HG03039 (cell line): Measurements from ENCODE around the gene TCIRG1.
"Not testable (repeated sequence)": the region's sequence is repeated elsewhere in the genome, so short reads cannot be mapped to it uniquely, and the experiment has no call there.

Source experiments
- ATAC-seq: cut with Tn5 transposase; IDR thresholded peaks from one replicate; pipeline ENCODE4 v1.9.1; 2021; ENCODE audit warnings: mild to moderate bottlenecking, moderate library complexity; ENCODE audit not compliant: unreplicated experiment

TCIRG1 gene, protein sequence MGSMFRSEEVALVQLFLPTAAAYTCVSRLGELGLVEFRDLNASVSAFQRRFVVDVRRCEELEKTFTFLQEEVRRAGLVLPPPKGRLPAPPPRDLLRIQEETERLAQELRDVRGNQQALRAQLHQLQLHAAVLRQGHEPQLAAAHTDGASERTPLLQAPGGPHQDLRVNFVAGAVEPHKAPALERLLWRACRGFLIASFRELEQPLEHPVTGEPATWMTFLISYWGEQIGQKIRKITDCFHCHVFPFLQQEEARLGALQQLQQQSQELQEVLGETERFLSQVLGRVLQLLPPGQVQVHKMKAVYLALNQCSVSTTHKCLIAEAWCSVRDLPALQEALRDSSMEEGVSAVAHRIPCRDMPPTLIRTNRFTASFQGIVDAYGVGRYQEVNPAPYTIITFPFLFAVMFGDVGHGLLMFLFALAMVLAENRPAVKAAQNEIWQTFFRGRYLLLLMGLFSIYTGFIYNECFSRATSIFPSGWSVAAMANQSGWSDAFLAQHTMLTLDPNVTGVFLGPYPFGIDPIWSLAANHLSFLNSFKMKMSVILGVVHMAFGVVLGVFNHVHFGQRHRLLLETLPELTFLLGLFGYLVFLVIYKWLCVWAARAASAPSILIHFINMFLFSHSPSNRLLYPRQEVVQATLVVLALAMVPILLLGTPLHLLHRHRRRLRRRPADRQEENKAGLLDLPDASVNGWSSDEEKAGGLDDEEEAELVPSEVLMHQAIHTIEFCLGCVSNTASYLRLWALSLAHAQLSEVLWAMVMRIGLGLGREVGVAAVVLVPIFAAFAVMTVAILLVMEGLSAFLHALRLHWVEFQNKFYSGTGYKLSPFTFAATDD

DNA sequence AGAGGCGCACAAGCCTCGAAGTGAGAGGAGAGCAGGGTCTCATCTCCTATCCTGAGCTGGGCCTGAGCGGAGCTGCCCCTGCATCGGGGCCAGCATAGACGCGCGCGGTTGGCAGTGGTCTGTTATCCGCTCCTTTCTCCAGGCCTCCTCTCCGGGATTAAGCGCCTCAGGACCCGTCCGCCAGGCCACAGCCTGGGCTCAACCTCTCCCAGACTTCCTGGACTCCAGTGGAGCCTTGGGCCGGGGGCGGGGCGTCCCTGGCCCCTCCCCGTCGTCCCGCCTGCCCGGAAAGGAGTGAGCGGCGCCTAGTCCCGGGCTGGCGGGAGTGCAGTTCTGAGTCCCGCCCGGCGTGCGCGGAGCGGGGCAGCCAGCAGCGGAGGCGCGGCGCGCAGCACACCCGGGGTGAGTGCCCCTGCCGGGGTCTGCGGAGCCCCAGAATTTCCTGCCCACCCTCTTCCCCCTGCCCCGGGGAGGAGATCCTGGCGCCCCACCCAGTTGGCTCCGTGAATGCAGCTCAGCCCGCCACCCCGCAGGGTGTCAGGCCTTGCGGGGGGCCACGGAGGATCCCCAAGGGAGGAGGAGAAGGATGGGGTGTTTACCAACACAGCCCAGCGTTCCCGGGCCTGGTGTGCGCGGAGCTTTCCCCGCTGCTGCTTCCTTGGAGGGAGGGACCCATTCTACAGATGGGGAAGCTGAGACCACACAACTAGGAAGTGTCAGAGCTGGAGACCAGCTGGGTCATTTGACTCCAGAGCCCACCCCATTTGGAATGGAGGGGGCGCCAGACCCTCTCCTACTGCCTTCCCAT, at the start of gene TCIRG1:
TCIRG1 (plus strand) TSS at position 308 of the 808 bp plus-strand sequence. CDS start 2,247 bp downstream, outside the sequence.
- ATAC-seq, result peak; percentile 39

DNA sequence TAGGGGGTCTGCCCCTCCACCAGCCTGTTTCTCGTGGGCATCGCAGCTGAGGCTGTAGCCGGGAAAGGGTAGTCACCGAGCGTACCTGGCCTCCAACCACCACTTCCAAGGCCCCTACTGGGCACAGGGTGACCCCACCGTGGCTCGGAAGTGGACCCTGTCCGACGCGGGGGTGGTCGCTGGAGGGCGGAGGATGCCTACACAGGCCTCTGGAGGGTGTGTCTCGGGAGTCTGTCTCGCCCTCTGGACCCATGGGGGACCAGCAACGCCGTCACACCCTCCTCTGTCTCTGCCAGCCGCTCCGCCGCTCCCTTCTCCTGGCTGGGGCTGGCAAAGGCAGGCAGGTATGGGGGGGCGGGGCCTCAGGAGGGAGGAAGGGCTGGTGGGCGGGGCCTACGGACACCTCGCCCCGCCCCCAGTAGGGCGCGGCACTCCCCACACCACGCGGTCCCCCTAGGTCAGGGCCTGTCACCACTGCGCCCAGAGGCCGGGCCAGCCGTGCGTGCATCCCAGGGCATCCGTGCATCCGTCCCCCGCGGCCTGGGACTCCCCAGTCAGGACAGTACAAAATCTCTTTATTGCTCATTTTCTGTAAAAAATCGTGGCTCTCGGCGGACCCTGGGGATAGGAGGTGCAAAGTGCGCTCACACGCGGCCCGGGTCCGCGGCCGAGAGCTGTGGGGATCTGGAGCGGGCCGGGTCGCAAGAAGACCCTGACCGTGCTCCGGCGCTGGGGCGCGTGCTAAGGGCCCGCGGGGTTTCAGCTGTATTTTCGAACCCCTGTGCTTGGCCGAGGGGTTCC, 48.1 kb upstream of the TCIRG1 start:
- not testable (repeated sequence) for ATAC-seq

DNA sequence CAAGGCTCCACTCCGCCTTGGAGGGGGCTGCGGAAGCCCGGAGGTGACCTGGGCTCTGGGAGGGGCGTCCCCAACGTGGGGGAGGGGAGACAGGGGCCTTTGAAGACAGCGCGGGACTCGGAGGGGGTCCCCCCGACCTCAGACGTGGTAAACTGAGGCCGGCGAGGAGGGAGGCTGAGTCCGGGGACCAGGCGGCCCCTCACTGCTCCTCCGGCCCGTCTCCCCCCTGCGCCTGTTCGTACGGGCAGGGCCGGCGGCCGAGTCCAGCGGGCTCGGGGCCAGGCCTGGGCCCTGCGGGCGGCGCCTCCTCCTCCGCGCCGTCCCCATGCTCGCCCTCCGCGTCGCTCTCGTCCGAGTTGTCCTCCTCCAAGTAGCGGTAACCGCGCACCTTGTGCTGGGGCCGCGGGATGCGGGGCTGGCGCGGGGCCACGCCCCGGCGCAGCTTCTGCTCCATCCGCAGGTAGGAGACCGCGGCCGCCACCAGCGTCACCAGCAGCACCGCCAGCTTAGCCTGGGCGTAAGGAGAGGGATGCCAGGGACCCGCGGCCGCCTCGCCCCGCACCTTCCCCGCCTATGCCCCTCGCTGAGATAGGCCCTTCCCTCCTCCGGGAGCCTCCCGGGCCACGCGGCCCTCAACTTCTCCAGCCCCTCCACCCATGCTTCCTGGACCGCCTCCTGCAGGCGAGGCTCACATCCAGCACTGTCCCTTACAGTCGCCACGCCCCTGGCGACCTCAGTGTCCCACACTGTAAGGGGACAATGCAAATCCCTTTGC, 47.3 kb upstream of the TCIRG1 start:
- ATAC-seq, result not testable (repeated sequence)

DNA sequence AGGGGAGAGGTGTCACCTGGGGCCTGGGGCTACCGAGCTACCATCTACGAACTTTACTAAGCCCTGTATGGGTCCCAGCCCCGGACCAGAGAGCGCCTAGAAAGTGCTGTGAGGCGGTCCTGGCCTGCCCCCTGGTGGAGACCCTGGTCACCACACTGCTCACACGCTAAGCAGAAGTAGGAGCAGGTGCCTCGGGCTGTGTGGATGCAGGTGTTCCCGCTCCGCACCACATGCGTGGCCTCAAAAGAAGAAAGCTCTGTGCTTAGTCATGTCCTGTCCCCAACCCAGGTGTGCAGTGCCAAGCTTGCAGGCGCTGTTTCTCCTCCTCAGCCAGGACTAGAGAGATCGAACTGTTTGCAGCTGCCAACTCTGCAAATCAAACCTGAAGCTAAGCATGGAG, 45.0 kb upstream of the TCIRG1 start:
- ATAC-seq, result not testable (repeated sequence)

DNA sequence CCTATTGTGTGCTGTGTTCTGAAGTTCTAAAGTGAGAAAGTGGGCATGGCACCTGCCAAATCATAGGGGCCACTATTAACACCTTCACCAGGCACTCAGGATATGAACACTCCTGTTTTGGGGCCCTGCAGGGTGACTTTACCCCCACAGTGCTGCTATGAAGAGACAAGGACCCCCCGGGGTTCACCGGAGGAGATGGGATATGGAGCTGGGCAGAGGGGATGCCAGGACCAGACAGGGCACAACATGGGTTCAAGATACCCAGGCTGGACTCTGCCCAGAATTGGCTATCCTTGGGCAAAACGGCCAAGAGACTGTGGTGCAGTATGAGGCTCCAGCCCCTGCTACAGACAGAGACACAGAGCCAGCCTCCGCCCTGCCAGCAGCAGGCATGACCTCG, 44.4 kb upstream of the TCIRG1 start:
- ATAC-seq, result not testable (repeated sequence)

DNA sequence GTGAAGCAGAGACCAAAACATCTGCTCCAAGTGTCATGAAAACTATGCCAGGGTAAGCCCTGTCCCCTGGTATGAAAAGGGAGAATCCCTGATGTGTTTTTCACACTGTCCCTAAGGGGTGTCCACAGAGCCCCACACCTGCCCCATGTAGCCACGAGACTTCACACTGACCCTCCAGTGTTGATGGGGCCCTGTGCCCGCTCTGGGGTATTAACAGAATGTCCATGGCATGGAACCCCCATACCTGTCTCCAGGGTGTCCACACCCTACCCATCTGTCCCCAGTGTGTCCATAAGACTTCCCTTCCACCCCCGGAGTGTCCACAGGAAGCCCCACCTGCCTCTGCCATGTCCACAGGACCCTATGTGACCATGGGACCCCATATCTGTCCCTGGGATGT, 43.7 kb upstream of the TCIRG1 start:
- not testable (repeated sequence) for ATAC-seq

DNA sequence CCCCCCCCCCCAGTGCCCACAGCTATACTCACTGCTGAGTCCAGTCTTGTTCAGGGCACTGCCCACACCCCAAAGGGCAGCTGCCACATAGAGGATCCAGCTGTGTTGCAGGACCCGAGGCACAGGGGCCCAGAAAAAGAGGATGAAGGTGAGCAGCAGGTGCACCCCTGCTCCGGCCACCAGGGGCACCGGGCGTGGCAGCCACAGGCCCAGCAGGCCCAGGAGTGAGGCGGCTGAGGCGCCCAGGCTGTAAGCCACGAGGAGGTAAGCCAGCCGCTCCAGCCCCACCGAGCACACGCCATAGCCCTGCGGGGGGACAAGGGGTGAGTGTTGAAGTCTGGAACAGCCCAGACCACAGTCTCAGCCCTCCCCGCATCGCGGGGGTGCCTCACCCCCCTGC, 43.2 kb upstream of the TCIRG1 start:
- not testable (repeated sequence) for ATAC-seq

DNA sequence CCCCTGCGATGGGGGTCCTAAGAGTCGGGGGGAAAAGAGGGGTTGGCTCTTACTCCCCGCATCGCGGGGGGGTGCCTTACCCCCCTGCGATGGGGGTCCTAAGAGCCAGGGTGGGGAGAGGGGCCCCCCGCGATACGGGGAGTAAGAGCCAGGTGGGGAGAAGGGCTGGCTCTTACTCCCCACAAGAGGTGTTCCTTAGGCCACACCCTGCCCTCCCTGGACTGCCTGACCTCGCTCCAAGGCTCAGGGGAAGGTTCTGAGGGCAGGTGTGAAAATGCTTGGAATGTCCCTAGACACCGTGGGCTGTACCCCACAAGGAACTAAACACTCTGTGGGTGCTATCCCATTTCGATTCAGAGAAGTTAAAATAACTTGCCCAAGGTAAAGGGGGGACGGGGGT, 42.8 kb upstream of the TCIRG1 start:
- no peak for ATAC-seq

DNA sequence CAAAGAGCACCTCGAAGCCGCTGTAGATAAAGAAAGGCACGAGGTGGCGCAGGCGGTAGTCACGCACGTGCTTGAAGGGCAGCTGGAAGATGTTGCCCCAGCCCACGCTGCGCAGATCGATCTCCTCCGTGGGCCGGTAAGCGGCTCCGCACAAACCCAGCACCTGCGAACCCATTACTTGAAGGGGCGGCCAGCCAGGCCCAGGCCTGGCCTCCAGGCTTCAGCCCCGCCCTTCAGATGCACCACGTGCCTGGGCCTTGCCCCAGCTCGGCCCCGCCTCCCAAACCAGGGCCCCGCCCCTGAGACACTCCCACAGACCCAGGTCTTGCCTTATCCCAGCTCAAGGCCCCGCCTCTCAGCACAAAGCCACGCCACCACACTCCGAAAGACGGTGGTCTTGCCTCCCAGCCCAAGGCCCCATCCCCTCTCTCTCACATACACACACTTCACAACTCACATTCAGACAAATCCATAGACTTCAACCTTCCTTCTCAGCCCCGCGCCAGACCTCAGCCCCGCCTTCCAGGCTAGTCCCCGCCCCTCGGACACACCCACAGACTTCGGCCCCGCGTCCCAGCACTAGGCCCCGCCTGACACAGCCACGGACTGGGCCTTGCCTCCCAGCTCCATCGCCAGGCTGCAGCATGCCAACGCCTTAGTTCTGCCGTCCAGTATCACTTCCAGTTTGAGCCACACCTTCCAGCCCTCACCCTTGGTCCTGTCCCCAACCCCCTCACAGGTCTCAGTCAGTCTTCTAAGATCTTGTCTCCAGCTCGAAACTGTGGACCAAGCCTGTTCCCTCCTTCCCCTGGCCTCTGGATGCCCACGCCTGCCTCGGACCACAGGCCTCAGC, 42.0 kb upstream of the TCIRG1 start:
- ATAC-seq, result no peak

DNA sequence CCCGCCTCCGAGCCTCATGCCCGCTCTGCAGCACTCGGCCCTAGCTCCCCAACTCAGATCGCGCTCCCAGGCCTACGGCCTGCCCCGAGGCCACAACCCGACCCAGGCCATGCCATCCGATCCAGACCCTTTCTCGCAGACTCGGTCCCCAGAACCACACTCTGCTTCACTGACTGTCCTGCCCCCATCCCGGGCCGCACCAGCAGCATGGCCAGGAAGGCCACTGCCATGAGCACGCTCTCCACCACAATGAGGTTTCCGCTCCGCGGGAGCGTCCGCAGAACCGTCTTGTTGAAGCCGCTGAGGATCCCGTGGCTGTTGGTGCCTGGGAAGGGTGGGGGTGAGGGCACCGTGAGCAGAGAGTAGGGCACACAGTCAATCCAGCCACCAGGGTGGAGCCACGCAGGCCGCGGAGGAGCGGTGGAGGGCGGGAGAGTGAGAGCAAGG, 41.3 kb upstream of the TCIRG1 start:
- ATAC-seq, result no peak

DNA sequence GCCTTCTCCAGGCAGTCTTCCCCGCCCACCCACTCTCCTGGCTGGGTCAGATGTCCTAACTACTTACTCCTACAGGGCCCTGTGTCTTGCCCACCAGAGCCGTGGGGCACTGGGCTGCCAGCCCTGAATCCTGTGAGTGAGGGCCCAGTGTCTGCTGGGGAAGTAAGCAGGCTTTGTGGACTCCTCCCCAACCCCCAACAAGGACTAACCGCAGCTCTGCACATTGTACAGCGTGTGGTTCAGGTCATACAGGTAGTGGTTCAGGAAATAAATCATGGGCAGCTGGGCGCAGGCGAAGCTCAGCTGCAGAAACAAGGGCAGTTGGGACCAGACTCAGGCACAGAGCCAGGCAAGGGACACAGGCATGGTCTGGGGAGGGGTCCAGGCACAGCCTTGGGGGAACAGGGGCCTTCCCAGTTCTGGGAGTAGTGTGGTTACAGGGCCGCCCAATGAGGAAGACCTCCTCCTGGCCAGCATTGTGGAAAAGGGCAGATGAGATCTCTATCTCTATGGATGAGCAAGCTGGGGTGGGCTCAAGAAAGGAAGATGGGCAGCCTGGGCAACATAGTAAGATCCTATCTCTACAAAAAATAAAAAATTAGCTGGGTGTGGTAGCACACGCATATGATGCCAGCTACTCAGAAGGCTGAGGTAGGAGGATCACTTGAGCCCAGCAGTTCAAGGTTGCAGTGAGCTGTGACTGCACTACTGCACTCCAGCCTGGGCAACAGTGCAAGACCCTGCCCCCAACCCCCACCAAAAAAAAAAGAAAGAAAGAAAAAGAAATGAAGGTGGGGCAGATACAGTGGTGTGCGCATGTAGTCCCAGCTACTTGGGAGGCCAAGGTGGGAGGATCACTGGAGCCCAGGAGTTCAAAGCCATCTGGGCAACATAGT, 40.4 kb upstream of the TCIRG1 start:
- no peak for ATAC-seq

DNA sequence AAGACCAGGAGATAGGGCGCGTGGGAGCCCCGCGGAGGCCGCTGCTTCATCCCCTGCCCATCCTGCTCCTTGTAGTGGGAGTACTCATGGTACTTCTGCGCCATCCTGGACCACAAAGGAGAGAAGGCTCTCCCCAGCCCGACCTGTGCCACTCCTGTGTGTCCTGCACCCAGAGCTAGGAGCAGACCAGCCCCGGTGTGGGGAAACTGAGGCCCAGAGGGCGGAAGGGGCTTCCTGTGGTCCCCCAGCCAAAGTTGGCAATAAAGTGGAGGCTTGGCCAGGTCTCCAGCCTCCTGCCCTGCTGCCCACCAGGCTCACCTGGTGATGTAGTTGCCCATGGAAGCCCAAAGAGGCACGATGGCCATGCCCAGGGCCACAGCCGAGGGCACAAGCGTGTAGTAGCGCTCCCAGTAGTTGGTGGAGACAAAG, 39.6 kb upstream of the TCIRG1 start:
- ATAC-seq, result no peak

DNA sequence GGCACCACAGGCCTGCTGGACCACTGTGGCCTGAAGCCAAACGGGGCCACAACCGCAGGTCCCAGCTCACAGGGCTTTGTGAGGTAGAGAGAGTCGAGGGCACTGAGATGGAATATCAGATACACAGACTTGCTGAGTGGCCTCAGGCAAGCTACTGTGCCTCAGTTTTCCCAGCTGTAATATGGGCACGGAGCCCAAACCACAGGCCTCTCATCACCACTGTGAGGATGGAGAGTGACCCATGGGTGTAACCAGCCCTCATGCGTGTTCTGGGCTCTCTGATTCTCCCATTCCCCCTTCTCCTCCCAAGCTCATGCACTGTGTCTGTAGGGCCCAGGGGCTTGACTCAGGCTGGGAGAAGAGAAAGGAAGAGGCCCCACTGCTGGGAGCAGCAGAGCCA, 39.1 kb upstream of the TCIRG1 start:
- ATAC-seq, result no peak

DNA sequence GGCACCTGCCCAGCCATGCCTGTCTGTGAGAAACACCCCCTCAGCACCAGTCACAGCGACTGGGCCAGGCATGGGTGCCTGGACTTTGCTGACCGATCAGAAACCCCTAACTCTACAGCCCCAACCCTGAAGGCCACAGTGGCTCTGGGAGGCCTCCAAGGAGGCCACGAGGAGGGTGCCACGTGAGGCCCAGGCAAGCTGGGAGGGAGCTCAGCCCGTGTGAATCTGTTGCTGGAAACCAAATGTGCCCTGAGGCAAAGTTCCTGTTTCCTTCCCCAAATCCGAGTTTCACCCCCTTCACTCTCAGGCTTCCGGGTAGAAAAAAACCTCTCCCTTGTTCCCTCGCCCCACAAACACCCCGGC, 36.3 kb upstream of the TCIRG1 start:
- no peak for ATAC-seq

DNA sequence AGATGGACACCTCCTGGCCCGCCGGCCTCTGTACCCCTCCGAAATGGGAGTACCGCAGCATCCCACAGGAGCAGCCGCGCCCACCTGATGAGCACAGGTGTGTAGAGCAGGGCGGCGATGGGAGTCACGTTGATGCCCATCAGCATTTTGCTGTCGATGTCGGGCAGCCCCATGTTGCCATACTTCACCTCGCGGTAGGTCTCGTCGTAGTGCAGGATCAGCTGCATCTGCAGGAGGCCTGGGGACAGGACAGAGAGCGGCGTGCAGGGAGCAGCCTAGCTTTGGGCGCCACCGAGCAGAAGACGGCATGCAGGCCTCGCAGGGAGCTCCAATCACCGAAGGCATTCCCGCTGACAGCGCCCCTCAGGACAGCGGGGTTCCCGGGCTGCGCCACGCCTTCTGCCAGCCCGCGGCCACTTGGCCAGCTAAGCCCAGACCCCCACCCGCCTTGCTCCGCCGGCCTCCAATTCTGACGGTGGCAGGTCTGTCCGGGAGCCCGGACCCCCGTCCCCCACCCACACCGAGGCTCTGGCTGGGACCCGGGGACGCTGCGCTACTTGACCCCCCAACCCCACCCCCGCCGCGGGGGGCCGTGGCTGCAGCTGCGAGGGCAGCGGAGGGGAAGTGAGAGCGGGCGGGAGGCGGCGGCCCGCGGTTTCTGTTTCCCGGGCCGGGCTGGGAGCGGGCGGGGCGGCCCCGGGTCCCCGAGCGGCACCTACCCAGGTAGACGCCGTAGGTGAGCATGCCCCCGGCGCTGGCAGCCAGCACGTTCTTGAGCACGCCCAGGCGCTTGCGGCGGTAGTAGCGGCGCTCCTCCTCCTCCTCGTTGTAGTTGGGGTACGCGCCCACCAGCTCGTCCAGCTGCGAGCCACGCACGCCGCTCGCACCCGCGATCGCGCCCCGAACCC, 35.6 kb upstream of the TCIRG1 start:
- peak; percentile 25 for ATAC-seq

DNA sequence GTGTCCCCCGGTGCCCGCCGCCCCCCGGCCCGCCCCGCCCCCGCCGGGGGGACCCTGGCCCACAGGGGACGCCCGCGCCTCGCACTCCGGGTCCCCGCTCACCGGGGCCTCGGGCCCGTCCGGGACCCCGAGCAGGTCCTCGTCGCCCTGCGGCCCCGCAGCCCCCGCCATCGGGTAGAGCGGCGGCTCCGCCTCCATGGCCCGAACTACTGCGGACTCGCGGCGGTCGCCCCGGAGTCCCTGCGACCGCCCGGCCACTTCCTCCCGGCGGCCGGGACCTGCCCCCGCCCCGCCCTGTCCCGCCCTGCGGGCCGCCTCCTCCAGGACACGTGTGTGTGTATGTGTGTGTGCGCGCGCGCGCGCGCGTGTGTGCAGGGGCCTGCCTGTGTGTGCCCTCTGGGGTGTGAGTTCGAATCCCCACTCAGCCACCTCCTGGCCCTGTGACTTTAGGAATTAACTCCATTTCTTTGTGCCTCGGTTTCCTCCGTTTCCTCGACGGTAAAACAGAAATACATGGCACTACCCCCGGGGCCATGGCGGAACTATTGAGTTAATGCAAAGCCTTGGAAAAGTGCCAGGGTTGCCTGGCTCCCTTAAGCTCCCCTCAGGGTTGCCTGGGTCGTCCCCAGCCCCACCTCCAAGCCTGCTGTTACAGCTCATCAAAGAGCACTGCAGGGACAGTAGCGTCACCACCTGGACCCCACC, 34.8 kb upstream of the TCIRG1 start, which contains the start of gene UNC93B1:
UNC93B1 (minus strand) TSS at position 252 of the 705 bp plus-strand sequence; CDS start at position 198, 54 bp downstream.
- peak; percentile 45 for ATAC-seq
